ENCODE measurements around the gene TMC8.

DNA sequence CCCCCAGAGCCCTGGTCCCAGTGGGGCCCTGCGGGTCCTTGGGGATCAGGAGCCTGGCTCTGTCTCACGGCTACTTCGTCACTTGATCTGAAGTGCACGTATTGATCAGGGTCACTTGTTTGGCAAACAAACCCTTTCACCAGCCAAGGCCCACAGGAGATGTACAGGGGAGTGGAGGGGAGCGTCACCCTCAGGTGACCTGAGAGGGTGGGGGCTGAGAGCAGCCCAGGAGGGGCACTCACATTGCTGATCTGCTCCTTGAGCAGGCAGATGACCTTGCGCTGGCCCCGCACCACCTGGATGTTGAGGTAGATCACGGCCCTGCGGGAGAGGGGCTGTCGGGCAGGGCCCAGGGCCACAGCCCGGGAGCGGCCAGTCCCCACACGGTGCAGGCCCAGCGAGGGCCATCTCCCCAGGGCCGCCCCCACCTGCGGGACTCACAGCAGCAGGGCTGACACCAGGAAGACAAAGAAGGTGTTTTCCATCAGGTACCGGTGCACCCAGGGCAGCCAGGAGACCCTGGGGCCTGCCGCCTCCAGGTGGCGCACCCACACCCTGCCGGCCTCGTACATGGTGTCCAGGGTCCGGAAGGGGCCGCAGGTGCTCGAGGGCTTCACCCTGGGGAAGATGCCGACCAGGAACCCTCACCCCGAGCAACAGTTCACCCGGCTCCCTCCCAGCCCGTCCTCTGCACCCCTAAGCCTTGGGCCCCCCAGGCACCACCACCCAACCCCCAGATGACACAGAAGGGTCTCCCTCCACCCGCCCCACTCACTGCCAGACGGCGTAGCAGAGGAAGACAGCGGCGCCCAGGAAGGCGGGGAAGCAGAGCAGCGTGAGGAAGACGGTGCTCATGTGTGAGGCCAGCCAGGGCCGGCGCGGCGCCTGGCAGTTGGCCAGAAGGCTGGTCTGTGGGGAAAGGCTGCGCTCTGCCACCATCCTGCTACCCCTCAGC, 13.3 kb upstream of the TMC8 start:
- TF ChIP-seq, protein P1, sequence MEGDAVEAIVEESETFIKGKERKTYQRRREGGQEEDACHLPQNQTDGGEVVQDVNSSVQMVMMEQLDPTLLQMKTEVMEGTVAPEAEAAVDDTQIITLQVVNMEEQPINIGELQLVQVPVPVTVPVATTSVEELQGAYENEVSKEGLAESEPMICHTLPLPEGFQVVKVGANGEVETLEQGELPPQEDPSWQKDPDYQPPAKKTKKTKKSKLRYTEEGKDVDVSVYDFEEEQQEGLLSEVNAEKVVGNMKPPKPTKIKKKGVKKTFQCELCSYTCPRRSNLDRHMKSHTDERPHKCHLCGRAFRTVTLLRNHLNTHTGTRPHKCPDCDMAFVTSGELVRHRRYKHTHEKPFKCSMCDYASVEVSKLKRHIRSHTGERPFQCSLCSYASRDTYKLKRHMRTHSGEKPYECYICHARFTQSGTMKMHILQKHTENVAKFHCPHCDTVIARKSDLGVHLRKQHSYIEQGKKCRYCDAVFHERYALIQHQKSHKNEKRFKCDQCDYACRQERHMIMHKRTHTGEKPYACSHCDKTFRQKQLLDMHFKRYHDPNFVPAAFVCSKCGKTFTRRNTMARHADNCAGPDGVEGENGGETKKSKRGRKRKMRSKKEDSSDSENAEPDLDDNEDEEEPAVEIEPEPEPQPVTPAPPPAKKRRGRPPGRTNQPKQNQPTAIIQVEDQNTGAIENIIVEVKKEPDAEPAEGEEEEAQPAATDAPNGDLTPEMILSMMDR (conservative IDR thresholded peaks at IDR 0.05 in 1 of 2, IDR thresholded peaks at IDR 0.05 in 1 of 2; ENCODE audit: extremely low read depth in 1 of 2, insufficient read depth in 1 of 2, low read depth in 1 of 2, low read length in 2 of 2): peak; percentile 31 to 74
- TF ChIP-seq EZH2 (IDR thresholded peaks at IDR 0.05; ENCODE audit: borderline replicate concordance, low read length): no peak

Data from mammary epithelial cell (primary cell).